Esophagus (tissue), 2 donors: Measurements from ENCODE around the gene SF1. TPM values are rescaled to one million over a fixed set of nuclear protein-coding genes. Genes with fewer than 3 reads are reported as not detected.

Experiments used
- H3K27ac ChIP-seq, 2 donors: one replicate each; pipeline ENCODE4 v1.5.1; 2013; ENCODE audit warnings: low read depth in 2 of 2, mild to moderate bottlenecking in 2 of 2, inconsistent platforms in 1 of 2, low read length in 1 of 2, moderate library complexity in 1 of 2
- H3K27me3 ChIP-seq, 2 donors: one replicate each; pipeline ENCODE4 v1.6.1; 2013; ENCODE audit warnings: low read length in 2 of 2, control low read depth in 1 of 2, mild to moderate bottlenecking in 1 of 2; ENCODE audit not compliant: insufficient read depth in 2 of 2, control insufficient read depth in 1 of 2
- H3K36me3 ChIP-seq, 2 donors: one replicate each; pipeline ENCODE4 v1.6.1; 2013; ENCODE audit warnings: low read length in 1 of 2; ENCODE audit not compliant: control insufficient read depth in 2 of 2, insufficient read depth in 2 of 2
- H3K4me1 ChIP-seq, 2 donors: one replicate each; pipeline ENCODE4 v1.6.1; 2013; ENCODE audit warnings: low read length in 1 of 2; ENCODE audit not compliant: control insufficient read depth in 2 of 2, insufficient read depth in 2 of 2
- H3K4me3 ChIP-seq, 2 donors: one replicate each; pipeline ENCODE4 v1.5.1; 2013; ENCODE audit warnings: low read length in 2 of 2, mild to moderate bottlenecking in 2 of 2, low read depth in 1 of 2, moderate library complexity in 1 of 2
- H3K9me3 ChIP-seq, 2 donors: one replicate each; pipeline ENCODE4 v1.6.1; 2013; ENCODE audit warnings: mild to moderate bottlenecking in 2 of 2, low read depth in 1 of 2, low read length in 1 of 2, moderate library complexity in 1 of 2; ENCODE audit not compliant: control insufficient read depth in 2 of 2, insufficient read depth in 1 of 2
- WGBS, 2 donors: extraction: QIAGEN DNeasy Blood & Tissue Kit; methylation state at CpG; one replicate each; pipeline ENCODE4 v1.1.7; 2013; 5-methylcytosine and 5-hydroxymethylcytosine counted together
- polyA plus RNA-seq, 2 donors: library from polyadenylated mRNA; stranded (reverse); fragments of 200-250 nt; gene quantifications; one replicate each; pipeline ENCODE4 v1.2.3, GENCODE V29; 2013
- donor health status: healthy with polysubstance abuse.
- donor health status: Bipolar disorder and iron deficiency.

The SF1 gene
- polyA plus RNA-seq, 2 donors, result 79.0 to 88.0 TPM

DNA sequence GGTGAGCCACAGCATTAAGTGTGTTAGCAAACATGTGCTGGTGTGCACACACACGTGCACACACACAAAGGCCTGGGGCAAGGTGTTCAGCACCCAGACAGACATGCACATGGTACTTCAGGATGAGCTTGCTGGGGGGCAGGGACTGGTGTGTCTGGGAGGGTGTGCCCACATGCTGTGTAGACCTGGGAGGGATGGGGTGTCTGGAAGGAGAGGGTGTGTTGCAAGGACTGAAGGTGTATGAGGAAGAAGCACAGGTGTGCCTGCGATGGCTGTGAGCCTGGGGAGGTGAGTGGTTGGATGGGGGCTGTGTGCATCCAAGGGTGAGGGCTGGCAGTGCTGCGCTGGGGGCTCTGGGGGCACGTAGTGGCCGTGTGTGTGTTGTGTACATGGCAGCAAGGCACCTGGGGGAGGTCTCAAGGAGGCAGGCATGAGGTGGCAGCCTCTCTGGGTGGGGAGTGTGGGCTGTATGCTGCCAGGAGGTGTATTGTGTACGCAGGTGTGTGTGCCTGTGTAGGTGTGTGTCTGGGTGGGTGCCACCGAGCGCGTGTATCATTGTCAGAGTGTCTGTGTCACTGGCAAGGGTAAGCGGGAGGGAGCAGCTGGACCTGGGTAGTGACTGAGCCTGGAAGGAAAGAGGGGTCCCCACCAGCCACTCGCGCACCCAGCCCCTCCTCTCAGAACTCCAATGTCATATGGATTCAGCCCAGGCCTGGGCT lies 57.5 kb downstream of the SF1 start:
- 47 to 55% methylated on average over 12 of the region's 12 CpGs for WGBS, 2 donors
- peaks cover 2 to 4% of the 10 kb centered on the region in 2 donors for H3K27me3 ChIP-seq
- peaks cover 0 to 2% of the 10 kb centered on the region in 2 donors for H3K4me1 ChIP-seq
- no peak overlapping the region for H3K4me3 ChIP-seq
- H3K27ac ChIP-seq, result no peak overlapping the region
- H3K36me3 ChIP-seq, result no peaks in the 10 kb centered on the region
- H3K9me3 ChIP-seq, result no peaks in the 10 kb centered on the region

DNA sequence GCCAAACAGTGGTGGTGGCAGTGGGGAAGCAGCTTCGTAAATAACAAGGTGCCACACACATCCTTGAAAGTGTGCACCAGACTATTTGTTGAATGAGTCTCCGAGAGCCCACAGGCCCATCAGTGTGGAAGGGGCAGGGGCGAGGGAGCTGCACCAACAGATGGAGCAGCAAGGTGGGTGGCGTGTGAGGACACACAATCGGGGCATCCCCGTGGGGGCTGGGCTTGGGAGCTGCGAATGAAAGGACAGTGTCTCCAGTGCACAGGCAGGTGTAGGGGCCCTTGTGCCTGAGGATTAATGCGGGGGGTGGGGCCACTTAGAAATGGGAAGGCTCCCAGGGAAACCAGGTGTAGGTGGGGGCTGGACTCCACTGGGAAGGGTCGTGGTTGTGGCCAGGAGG lies 58.2 kb downstream of the SF1 start:
- H3K9me3 ChIP-seq, result no peaks in the 10 kb centered on the region
- H3K36me3 ChIP-seq, result no peaks in the 10 kb centered on the region
- WGBS, 2 donors, result 62 to 68% methylated on average over 9 of the region's 9 CpGs
- peaks cover 0 to 2% of the 10 kb centered on the region in 2 donors for H3K4me1 ChIP-seq
- no peak overlapping the region for H3K27ac ChIP-seq
- peaks cover 5 to 6% of the 10 kb centered on the region in 2 donors for H3K27me3 ChIP-seq
- no peak overlapping the region for H3K4me3 ChIP-seq

DNA sequence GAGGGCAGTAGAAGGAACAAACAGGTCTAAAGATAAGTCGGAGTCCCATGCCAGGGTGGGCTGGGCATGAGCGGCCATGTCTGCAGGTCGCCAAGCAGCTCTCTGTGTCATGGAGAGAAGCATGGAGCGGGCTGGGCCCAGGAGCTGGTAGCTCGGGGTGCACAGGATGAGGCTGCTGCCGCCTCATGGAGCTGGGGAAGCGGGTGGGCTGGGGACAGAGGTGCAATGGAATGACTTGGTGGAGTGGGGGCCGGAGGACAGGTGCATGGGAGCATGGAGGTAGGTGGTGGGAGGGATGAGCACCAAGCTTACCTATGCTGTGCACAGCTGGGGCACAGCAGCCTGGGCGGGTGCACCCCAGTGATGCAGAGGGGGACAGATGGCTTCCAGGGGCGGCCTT lies 58.9 kb downstream of the SF1 start:
- WGBS, 2 donors, result 84% methylated on average over 10 of the region's 10 CpGs
- Histone ChIP-seq H3K36me3 (no peaks in the 10 kb centered on the region), H3K4me3 (no peak overlapping the region), H3K4me1 (peaks cover 0 to 2% of the 10 kb centered on the region in 2 donors), H3K9me3 (no peaks in the 10 kb centered on the region), H3K27ac (no peak overlapping the region), H3K27me3 (peaks cover 5 to 6% of the 10 kb centered on the region in 2 donors)

DNA sequence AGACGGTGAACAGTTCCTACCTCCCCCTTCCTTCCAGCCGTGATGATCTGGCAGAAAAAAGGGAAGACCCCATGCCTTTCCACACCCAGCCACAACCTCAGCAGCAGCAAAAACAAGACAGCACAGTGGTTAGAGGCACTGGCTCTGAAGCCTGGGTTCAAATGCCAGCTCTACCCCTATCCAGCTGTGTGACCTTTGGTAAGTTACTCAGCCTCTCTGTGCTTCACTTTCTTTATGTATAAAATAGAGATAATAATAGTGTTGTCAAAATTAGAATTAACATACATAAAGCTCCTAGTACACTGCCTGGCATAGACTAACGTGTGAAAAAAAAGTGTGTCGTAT lies 59.6 kb downstream of the SF1 start:
- Histone ChIP-seq H3K4me1 (peaks cover 0 to 2% of the 10 kb centered on the region in 2 donors), H3K36me3 (no peaks in the 10 kb centered on the region), H3K9me3 (no peaks in the 10 kb centered on the region), H3K27ac (no peak overlapping the region), H3K27me3 (peaks cover 7 to 8% of the 10 kb centered on the region in 2 donors), H3K4me3 (no peak overlapping the region)
- 62 to 63% methylated on average over 4 of the region's 4 CpGs for WGBS, 2 donors

DNA sequence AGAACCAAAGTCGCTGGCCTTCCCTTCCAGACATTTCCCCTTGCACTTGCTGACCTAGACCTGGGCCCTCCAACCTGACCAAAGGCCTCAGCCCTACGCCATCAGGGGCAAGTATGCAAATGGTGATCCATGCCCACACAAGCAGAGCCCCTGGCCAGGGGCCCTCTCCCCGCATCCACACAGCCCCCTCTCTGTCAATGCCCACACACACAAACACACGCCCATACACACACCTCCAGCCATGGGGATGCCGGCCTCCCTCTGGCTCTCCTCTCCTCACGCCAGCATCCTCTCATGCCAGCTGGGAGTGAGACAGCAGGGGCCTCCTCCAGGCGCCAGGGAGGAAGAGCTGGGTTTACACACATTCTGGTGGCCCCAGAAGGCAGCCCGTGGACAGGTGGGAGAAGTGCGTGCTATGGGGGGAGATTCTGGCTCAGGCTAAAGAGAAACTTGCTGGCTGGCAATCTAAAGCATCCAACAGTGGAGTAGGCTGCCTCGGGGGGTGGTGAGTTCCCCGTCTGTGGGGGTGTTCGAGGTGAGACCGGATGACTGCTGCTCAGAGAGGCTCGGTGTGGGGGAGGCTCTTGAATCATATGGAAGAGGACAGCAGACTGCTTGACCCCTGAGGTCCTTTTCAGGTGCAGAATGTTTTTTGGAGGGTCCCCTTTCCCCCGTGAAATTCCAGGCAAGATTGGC lies 60.1 kb downstream of the SF1 start:
- Histone ChIP-seq H3K4me3 (no peak overlapping the region), H3K4me1 (peaks cover 0 to under 1% of the 10 kb centered on the region in 2 donors), H3K9me3 (no peaks in the 10 kb centered on the region), H3K36me3 (no peaks in the 10 kb centered on the region), H3K27me3 (peaks cover 8 to 9% of the 10 kb centered on the region in 2 donors), H3K27ac (no peak overlapping the region)
- 72 to 78% methylated on average over 15 of the region's 15 CpGs for whole genome bisulfite sequencing, 2 donors

DNA sequence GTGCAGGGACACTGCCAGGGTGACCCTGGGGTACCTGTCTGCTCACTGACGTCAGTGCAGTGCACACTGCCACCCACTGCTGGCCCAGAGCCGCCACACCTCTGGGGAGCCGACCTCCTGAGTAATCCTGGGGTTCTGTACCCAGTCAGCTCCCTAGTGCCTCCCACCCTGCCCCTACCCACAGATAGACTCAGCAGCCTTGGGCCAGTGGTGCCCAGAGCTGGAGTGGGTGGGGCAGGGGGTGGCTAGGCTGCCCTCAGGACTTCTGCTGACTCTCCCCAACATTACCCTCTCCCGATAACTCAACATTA lies 61.1 kb downstream of the SF1 start:
- Histone ChIP-seq H3K9me3 (no peaks in the 10 kb centered on the region), H3K4me1 (peaks cover 0 to 2% of the 10 kb centered on the region in 2 donors), H3K4me3 (no peak overlapping the region), H3K36me3 (no peaks in the 10 kb centered on the region), H3K27ac (no peak overlapping the region), H3K27me3 (peaks cover 13 to 18% of the 10 kb centered on the region in 2 donors)
- 58 to 60% methylated on average over 4 of the region's 4 CpGs for WGBS, 2 donors

DNA sequence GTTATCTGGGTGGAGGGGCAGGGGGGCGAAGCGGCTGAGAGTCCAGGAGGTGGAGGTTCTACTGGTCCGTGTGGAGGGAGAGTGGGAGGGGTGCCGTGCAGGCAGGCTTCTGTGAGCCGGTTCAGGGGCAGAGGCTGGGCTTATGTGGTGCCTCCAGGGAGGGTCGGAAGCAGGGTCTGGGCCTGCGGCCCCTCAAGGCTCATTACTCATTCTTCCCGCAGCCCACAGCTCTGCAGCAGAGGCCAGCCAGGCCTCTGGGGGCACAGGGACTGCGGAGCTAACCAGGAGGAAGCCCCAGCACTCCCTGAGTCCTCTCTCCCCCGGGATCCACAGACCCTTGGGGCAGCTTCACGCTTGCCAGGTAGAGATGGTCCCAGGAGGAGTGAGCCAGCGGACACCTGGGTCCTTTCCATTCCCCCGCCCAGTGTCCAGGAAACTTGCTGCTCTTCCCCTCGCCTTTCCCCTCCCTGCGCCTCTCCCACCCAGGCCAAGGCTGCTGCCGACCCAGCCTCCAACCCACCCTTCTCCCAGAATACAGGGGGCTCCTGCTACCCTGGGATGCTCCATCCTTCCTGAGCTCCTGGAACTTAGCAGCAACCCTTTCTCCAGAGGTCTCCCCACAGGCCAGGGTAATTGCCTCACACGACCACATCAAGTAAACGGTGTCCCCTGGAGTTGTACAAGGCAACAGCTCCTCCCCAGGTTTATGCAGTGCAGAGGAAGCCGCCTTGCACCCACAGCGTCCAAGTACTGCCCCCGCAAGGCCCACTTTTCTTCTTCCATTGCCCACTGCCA lies 61.7 kb downstream of the SF1 start:
- H3K27ac ChIP-seq, result no peak overlapping the region
- H3K4me1 ChIP-seq, result peaks cover 0 to 2% of the 10 kb centered on the region in 2 donors
- H3K36me3 ChIP-seq, result no peaks in the 10 kb centered on the region
- peaks cover 13 to 21% of the 10 kb centered on the region in 2 donors for H3K27me3 ChIP-seq
- H3K4me3 ChIP-seq, result no peak overlapping the region
- H3K9me3 ChIP-seq, result no peaks in the 10 kb centered on the region
- 45 to 50% methylated on average over 16 to 21 of the region's 21 CpGs for WGBS, 2 donors

DNA sequence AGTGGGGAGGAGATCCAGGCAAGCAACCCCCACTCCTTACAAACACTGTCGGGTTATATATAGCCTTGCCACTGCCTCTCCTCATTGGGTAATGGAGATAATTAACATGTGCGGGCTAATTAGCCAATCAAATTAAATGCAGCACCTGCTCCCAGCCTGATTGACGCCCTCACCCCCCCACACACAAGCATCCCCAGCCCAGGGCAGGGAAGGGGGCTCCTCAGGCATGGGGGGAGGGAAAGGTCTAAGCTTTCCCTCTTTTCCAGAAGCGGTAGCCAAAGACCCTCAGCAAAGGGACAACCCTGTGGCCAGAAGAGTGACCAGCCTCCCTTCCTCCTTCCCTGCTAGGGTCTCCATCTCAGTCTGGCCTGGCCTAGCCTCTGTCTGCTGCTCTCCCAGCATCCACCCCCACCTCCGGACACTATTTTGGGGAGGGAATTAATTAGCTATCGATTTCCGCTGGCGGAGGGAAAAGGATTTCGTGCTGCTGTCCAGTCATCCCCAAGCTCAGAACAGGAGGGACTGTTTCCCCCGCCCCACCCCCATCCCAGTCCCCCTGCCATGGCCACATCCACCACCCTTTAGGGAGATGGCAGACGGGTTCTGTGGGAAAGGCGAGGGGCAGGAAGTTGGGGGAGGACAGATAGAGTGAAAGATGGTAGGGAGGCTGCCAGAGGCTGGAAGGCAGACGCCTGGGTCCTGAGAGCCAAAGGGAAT lies 62.4 kb downstream of the SF1 start:
- Histone ChIP-seq H3K27me3 (peaks cover 13 to 21% of the 10 kb centered on the region in 2 donors), H3K27ac (no peak overlapping the region), H3K4me1 (peaks cover 0 to 2% of the 10 kb centered on the region in 2 donors), H3K9me3 (no peaks in the 10 kb centered on the region), H3K36me3 (no peaks in the 10 kb centered on the region), H3K4me3 (no peak overlapping the region)
- WGBS, 2 donors, result 49 to 50% methylated on average over 12 to 13 of the region's 13 CpGs

DNA sequence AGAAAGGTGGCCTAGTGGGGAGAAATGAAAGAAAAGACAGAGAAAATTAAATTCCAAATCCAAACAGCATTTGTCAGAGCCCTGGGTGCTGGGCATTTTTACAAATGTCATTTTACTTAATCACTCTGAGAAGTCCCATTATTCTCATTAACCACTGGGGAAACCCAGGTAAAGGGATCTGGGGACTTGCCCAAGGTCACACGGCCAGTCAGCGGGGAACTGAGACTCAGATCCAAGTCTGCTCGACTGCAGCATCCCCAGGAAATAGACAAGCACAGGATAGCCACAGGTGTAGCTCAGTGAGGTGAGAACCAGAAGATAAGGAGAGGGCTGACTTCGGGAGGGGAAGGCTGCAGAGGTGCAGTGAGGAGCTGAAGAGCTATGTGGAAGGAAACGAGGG lies 63.2 kb downstream of the SF1 start:
- peaks cover 13 to 24% of the 10 kb centered on the region in 2 donors for H3K27me3 ChIP-seq
- no peaks in the 10 kb centered on the region for H3K36me3 ChIP-seq
- 43 to 51% methylated on average over 5 of the region's 5 CpGs for whole genome bisulfite sequencing, 2 donors
- peaks cover 0 to 2% of the 10 kb centered on the region in 2 donors for H3K4me1 ChIP-seq
- H3K4me3 ChIP-seq, result no peak overlapping the region
- no peaks in the 10 kb centered on the region for H3K9me3 ChIP-seq
- H3K27ac ChIP-seq, result no peak overlapping the region
